OCI-M2 (cell line): ENCODE data around the gene UCP2.

ENCODE experiments used
- DNase-seq: peaks from one replicate; lab custom pipeline; 2025; ENCODE audit not compliant: unreplicated experiment; lab: John Stamatoyannopoulos, UW

Gene UCP2

GRCh38 chr11:73982595-73982989, at the start of gene UCP2:
Gene UCP2 (minus strand): TSS chr11:73982843. CDS start chr11:73978378, 4,465 bp downstream.
- no peak for DNase-seq

- DNase-seq: no peak
Observed at GRCh38 chr11:74030723-74031676, 48.4 kb upstream of the UCP2 start.

GRCh38 chr11:74025467-74026166, 43.0 kb upstream of the UCP2 start:
- no peak for DNase-seq

GRCh38 chr11:74024261-74025029, 41.8 kb upstream of the UCP2 start:
- no peak for DNase-seq

- DNase-seq: no peak
Observed at GRCh38 chr11:74023276-74023675, 40.6 kb upstream of the UCP2 start.

- DNase-seq: no peak
Observed at GRCh38 chr11:74022546-74022945, 39.9 kb upstream of the UCP2 start.

- DNase-seq: no peak
Observed at GRCh38 chr11:74021998-74022397, 39.4 kb upstream of the UCP2 start.

- no peak for DNase-seq
Observed at GRCh38 chr11:74020539-74020938, 37.9 kb upstream of the UCP2 start.

GRCh38 chr11:74019860-74020259, 37.2 kb upstream of the UCP2 start:
- no peak for DNase-seq

- DNase-seq: no peak
Observed at GRCh38 chr11:74019104-74019738, 36.6 kb upstream of the UCP2 start.

GRCh38 chr11:74018331-74019005, 35.8 kb upstream of the UCP2 start:
- no peak for DNase-seq

GRCh38 chr11:74017631-74018030, 35.0 kb upstream of the UCP2 start:
- DNase-seq: no peak

- no peak for DNase-seq
Observed at GRCh38 chr11:74015919-74016684, 33.5 kb upstream of the UCP2 start.

GRCh38 chr11:74014880-74015279, 32.2 kb upstream of the UCP2 start:
- DNase-seq: no peak

- no peak for DNase-seq
Observed at GRCh38 chr11:74013141-74013540, 30.5 kb upstream of the UCP2 start.

GRCh38 chr11:74012074-74012809, 29.6 kb upstream of the UCP2 start:
- DNase-seq: no peak

- DNase-seq: peak; percentile 57
Observed at GRCh38 chr11:74011360-74012073, 28.9 kb upstream of the UCP2 start.
